IMR-90 (cell line): ENCODE data around the gene CAMK2D.

Experiments
- MAFK ChIP-seq: IDR thresholded peaks from 2 replicates; pipeline ENCODE4 v1.6.1; 2012; ENCODE audit warnings: low read depth, low read length, improper control_type of control experiment
- POLR2A ChIP-seq: IDR thresholded peaks from 2 replicates; pipeline ENCODE4 v1.6.1; 2012; ENCODE audit warnings: mild to moderate bottlenecking, low read depth, low read length
- USF2 ChIP-seq: fragments of 150-350 bp; IDR thresholded peaks from 2 replicates; pipeline ENCODE4 v1.6.1; 2017; ENCODE audit warnings: mild to moderate bottlenecking, antibody characterized with exemption, low read length, low read depth

DNA sequence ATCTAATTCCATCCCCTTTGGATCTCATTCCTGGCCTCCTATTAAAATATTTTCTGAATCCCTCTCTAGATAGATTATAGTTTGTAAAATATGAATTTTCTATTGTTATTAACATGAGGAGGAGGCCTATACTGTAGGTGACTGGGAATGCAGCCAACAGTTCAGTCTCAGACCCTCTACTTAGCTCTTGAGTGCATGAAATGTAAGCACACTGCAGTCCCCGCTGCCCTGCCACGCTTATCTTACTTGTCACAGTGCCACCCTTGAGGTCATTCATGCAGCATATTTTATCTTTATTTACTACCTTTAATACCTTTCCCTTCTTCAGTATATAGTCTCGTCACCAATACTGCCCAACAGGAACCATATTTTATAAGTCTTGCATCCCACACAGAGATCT is 151.0 kb downstream of the CAMK2D start:
- TF ChIP-seq USF2 (no peak), MAFK (no peak), POLR2A (no peak)
